MCF 10A (cell line): ENCODE measurements around the gene NAXE. TPM values are rescaled to one million over a fixed set of nuclear protein-coding genes. Genes with fewer than 3 reads are reported as not detected.
"Not testable (repeated sequence)": the region's sequence is repeated elsewhere in the genome, so short reads cannot be mapped to it uniquely, and the experiment has no call there.

ENCODE experiments used
- BruUV-seq: library from RNA; stranded (reverse); fragments of 400-500 nt; replicated peaks from 2 replicates; lab custom pipeline; 2021; lab: Mats Ljungman, UMichigan
- CTCF ChIA-PET: fragments of 300-600 bp; sonication (Branson Sonifier 250); formaldehyde crosslinking; extraction: SDS; loops from one replicate; lab custom pipeline; 2021; ENCODE audit warnings: antibody characterized with exemption, inconsistent platforms; lab: Yijun Ruan, JAX
- POLR2A ChIA-PET: fragments of 300-600, 350-650 bp; sonication (Branson Sonifier 250); formaldehyde crosslinking; extraction: SDS; loops from one replicate; lab custom pipeline; 2020; ENCODE audit warnings: antibody characterized with exemption, inconsistent platforms; lab: Yijun Ruan, JAX
- DNase-seq: peaks from one replicate; pipeline ENCODE4 v3.0.0-alpha.2; 2018; ENCODE audit not compliant: unreplicated experiment
- H3K27ac Mint-ChIP-seq: one replicate; pipeline ENCODE4 v1.8.0; 2022; ENCODE audit warnings: mild to moderate bottlenecking, low read depth, mixed read lengths; ENCODE audit not compliant: unreplicated experiment
- H3K27me3 Mint-ChIP-seq: one replicate; pipeline ENCODE4 v1.8.0; 2022; ENCODE audit warnings: mixed read lengths; ENCODE audit not compliant: insufficient read depth, unreplicated experiment
- H3K36me3 Mint-ChIP-seq: one replicate; pipeline ENCODE4 v1.8.0; 2022; ENCODE audit warnings: mild to moderate bottlenecking, moderate library complexity, mixed read lengths; ENCODE audit not compliant: insufficient read depth, unreplicated experiment
- H3K4me1 Mint-ChIP-seq: one replicate; pipeline ENCODE4 v1.8.0; 2022; ENCODE audit warnings: mixed read lengths; ENCODE audit not compliant: insufficient read depth, unreplicated experiment
- H3K4me3 Mint-ChIP-seq: one replicate; pipeline ENCODE4 v1.8.0; 2022; ENCODE audit warnings: mild to moderate bottlenecking, moderate library complexity, mixed read lengths; ENCODE audit not compliant: unreplicated experiment
- H3K9me3 Mint-ChIP-seq: one replicate; pipeline ENCODE4 v1.8.0; 2022; ENCODE audit warnings: mixed read lengths; ENCODE audit not compliant: unreplicated experiment
- intact Hi-C: fragments of 100-400 bp; cut with micrococcal nuclease; formaldehyde crosslinking; loops from 2 replicates; pipeline ENCODE4 v1.14.1; 2022
- total RNA-seq: library from RNA; stranded (reverse); gene quantifications from 2 replicates; pipeline ENCODE4 v1.2.3, GENCODE V29; 2022
- TF ChIP-seq, protein P1 (sequence below): fragments of 200-600 bp; IDR thresholded peaks from one replicate; pipeline ENCODE4 v1.8.0; 2022; ENCODE audit warnings: antibody characterized with exemption, mild to moderate bottlenecking; ENCODE audit not compliant: unreplicated experiment

The NAXE gene
- total RNA-seq, 1 experiment from 2014 or later: 155 TPM

DNA sequence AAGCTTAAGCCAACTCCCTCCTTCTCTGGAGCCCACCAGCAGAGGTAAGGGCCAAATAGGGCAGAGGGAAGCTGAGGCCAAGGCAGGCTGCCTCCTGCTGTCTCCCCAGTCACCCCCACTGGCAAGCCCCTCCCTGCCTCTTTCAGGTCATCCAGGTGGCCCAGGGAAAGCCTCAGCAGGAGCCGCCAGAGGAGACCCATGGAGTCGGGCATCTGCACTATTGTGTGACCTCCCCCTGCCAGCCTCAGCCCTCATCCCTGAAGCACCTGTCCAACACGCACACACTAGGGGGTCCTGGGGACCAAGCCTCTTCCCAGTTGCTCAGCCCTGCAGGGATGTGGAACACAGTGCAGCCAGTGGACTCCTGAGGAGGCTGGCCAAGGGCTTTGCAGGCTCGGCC, 5.3 kb upstream of the NAXE start:
- no peak overlapping the region for H3K4me3 Mint-ChIP-seq
- no TSS peak for BruUV-seq
- H3K36me3 Mint-ChIP-seq: no peaks in the 10 kb centered on the region
- TF ChIP-seq, protein P1, sequence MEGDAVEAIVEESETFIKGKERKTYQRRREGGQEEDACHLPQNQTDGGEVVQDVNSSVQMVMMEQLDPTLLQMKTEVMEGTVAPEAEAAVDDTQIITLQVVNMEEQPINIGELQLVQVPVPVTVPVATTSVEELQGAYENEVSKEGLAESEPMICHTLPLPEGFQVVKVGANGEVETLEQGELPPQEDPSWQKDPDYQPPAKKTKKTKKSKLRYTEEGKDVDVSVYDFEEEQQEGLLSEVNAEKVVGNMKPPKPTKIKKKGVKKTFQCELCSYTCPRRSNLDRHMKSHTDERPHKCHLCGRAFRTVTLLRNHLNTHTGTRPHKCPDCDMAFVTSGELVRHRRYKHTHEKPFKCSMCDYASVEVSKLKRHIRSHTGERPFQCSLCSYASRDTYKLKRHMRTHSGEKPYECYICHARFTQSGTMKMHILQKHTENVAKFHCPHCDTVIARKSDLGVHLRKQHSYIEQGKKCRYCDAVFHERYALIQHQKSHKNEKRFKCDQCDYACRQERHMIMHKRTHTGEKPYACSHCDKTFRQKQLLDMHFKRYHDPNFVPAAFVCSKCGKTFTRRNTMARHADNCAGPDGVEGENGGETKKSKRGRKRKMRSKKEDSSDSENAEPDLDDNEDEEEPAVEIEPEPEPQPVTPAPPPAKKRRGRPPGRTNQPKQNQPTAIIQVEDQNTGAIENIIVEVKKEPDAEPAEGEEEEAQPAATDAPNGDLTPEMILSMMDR: no peak
- intact Hi-C loops: no loop called here
- no peaks in the 10 kb centered on the region for H3K27me3 Mint-ChIP-seq
- ChIA-PET CTCF (interaction anchor here (0.6 to 5.9 kb wide), 25 partner anchors 12 to 1549 kb away, joined by 3 to 64 read pairs (median 4); partner anchors contain the start of genes GPATCH4, HAPLN2 and NES), POLR2A (interaction anchor here (0.6 to 2.8 kb wide), 8 partner anchors 15 to 129 kb away, joined by 3 to 17 read pairs (median 4); partner anchors contain the start of gene GPATCH4)
- no peaks in the 10 kb centered on the region for H3K9me3 Mint-ChIP-seq
- DNase-seq: no peak
- peak overlapping the region; percentile 27 for H3K27ac Mint-ChIP-seq
- peaks cover 13% of the 10 kb centered on the region for H3K4me1 Mint-ChIP-seq

DNA sequence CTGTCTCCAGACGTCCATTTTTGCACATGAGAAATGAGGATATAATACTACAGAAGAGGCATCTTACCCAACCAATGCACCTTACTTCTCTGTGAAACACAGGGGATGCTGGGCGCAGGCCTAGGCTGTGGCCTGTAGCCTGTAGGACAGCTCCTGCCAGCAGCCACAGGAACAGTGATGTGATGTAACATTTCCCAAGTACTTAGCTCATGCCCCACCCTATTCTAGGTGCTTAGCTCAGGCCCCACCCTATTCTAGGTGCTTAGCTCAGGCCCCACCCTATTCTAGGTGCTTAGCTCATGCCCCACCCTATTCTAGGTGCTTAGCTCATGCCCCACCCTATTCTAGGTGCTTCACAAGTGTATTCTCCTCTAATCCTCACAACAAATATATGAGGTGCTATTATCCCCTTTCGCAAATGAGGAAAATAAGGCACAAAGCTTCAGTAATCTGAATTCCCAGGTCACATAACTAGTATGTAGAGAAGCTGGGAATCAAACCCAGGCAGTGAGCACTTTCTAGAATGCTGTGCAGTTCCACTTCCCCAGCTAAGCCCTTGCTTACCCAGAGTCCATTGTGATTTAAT, 4.6 kb upstream of the NAXE start:
- TF ChIP-seq, protein P1: no peak
- Mint-ChIP-seq H3K4me1 (peaks cover 13% of the 10 kb centered on the region), H3K9me3 (no peaks in the 10 kb centered on the region), H3K36me3 (no peaks in the 10 kb centered on the region), H3K27me3 (no peaks in the 10 kb centered on the region), H3K27ac (peak overlapping the region; percentile 27), H3K4me3 (no peak overlapping the region)
- POLR2A ChIA-PET: interaction anchor here (0.6 to 2.8 kb wide), 9 partner anchors 14 to 130 kb away, joined by 3 to 17 read pairs (median 3); partner anchors contain the start of gene GPATCH4
- intact Hi-C loops: no loop called here
- no TSS peak for BruUV-seq
- CTCF ChIA-PET: interaction anchor here (0.6 to 5.9 kb wide), 24 partner anchors 13 to 341 kb away, joined by 3 to 64 read pairs (median 4); partner anchors contain the start of genes GPATCH4, HAPLN2 and NES
- DNase-seq: peak; percentile 54

- intact Hi-C loops, H3K4me3 Mint-ChIP-seq, H3K27me3 Mint-ChIP-seq, DNase-seq, H3K36me3 Mint-ChIP-seq, H3K27ac Mint-ChIP-seq, BruUV-seq, H3K9me3 Mint-ChIP-seq: not testable (repeated sequence)
- H3K4me1 Mint-ChIP-seq: peaks cover 18% of the 10 kb centered on the region
- ChIA-PET POLR2A (interaction anchor here (5.8 kb wide), 1 partner anchor 86 kb away, joined by 116 read pairs; the partner anchor contains the start of gene MEF2D), CTCF (interaction anchor here (0.9 to 5.9 kb wide), 8 partner anchors 12 to 127 kb away, joined by 3 to 64 read pairs (median 6); partner anchors contain the start of gene GPATCH4)
Measured at GRCh38 chr1:156587927-156588326, 3.6 kb upstream of the NAXE start.

- peaks cover 16% of the 10 kb centered on the region for H3K36me3 Mint-ChIP-seq
- intact Hi-C loops: no loop called here
- POLR2A ChIA-PET: interaction anchor here (0.5 to 6.1 kb wide), 3 partner anchors 13 to 88 kb away, joined by 4 to 134 read pairs (median 116); partner anchors contain the start of genes GPATCH4 and MEF2D
- no TSS peak for BruUV-seq
- no peaks in the 10 kb centered on the region for H3K27me3 Mint-ChIP-seq
- TF ChIP-seq, protein P1: no peak
- peaks cover 13% of the 10 kb centered on the region for H3K4me1 Mint-ChIP-seq
- H3K4me3 Mint-ChIP-seq: no peak overlapping the region
- no peak for DNase-seq
- CTCF ChIA-PET: interaction anchor here (0.6 to 5.9 kb wide), 7 partner anchors 11 to 1428 kb away, joined by 3 to 64 read pairs (median 3); partner anchors contain the start of gene GPATCH4
- H3K9me3 Mint-ChIP-seq: no peaks in the 10 kb centered on the region
- no peak overlapping the region for H3K27ac Mint-ChIP-seq
Measured at GRCh38 chr1:156589546-156589945, 2.0 kb upstream of the NAXE start.
